ENCODE data around the gene CTNND2.

The CTNND2 gene

DNA sequence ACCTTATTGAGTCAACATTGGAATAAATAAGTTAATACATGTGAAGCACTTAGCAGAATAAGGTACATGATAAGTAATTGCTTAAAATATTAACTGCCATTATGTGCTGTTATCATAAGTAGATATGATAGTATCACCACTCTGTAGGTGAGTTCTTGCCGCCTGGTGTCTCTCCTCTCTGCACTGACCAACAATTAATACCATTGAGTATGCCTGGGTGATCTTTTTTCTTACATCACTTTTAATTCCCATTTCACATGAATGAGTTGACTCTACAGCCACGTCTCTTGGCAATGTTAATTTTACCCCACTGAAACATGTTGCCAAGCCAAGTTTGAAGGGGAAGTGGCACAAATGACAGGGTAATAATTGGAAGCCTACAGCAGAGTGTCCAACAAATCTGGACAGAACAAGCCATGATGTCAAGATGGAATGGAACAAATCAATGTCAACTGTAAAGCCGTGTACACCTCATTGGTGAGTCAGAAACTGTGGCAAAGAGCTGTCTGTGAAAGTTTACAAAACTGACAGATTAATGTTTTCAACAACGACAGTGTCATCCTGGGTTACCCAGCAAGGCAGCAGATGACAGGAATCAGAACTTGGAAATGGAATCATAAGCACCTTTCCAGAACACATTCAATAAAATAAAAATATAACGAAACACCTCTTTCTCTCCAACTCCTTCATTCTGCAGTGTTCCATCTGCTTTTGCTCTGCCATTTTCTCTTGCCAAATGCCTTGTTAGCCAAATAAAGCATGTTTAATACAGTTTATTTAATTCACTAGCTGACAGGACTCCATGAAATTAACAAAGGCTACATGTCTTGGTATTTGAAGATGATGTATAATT, 330.9 kb downstream of the CTNND2 start:
- H3K9ac ChIP-seq (ENCODE audit: insufficient read length, low read depth) = no peak overlapping the region
- H3K27me3 ChIP-seq (ENCODE audit: insufficient read depth, insufficient read length) = no peaks in the 10 kb centered on the region
- no peak for DNase-seq (ENCODE audit: low read depth, low spot score)
- no peaks in the 10 kb centered on the region for H3K36me3 ChIP-seq (ENCODE audit: insufficient read depth, insufficient read length, low read length)
- TF ChIP-seq ZNF274 (IDR thresholded peaks at IDR 0.05; ENCODE audit: low read depth, low read length) (no peak), SUZ12 (IDR thresholded peaks at IDR 0.05; ENCODE audit: extremely low read depth, insufficient read depth, insufficient read length) (no peak), YY1 (IDR thresholded peaks at IDR 0.05; ENCODE audit: insufficient read depth, insufficient read length) (no peak)
- no peaks in the 10 kb centered on the region for H3K4me1 ChIP-seq (ENCODE audit: insufficient read depth, insufficient read length)
- H3K9me3 ChIP-seq (ENCODE audit: insufficient read depth, low read length) = no peaks in the 10 kb centered on the region
- H3K4me3 ChIP-seq (ENCODE audit: insufficient read length, low read depth) = no peak overlapping the region

GRCh38 chr5:11564706-11565105, 339.5 kb downstream of the CTNND2 start:
- Histone ChIP-seq H3K4me3 (ENCODE audit: insufficient read length, low read depth) (no peak overlapping the region), H3K27me3 (ENCODE audit: insufficient read depth, insufficient read length) (no peaks in the 10 kb centered on the region), H3K9ac (ENCODE audit: insufficient read length, low read depth) (no peak overlapping the region), H3K4me1 (ENCODE audit: insufficient read depth, insufficient read length) (no peaks in the 10 kb centered on the region), H3K36me3 (ENCODE audit: insufficient read depth, insufficient read length, low read length) (no peaks in the 10 kb centered on the region), H3K9me3 (ENCODE audit: insufficient read depth, low read length) (no peaks in the 10 kb centered on the region)
- TF ChIP-seq YY1 (IDR thresholded peaks at IDR 0.05; ENCODE audit: insufficient read depth, insufficient read length) (no peak), ZNF274 (IDR thresholded peaks at IDR 0.05; ENCODE audit: low read depth, low read length) (no peak), SUZ12 (IDR thresholded peaks at IDR 0.05; ENCODE audit: extremely low read depth, insufficient read depth, insufficient read length) (no peak)
- no peak for DNase-seq (ENCODE audit: low read depth, low spot score)

- Histone ChIP-seq H3K4me3 (ENCODE audit: insufficient read length, low read depth) (no peak overlapping the region), H3K27me3 (ENCODE audit: insufficient read depth, insufficient read length) (no peaks in the 10 kb centered on the region), H3K36me3 (ENCODE audit: insufficient read depth, insufficient read length, low read length) (no peaks in the 10 kb centered on the region), H3K9ac (ENCODE audit: insufficient read length, low read depth) (no peak overlapping the region), H3K9me3 (ENCODE audit: insufficient read depth, low read length) (no peaks in the 10 kb centered on the region), H3K4me1 (ENCODE audit: insufficient read depth, insufficient read length) (no peaks in the 10 kb centered on the region)
- DNase-seq (ENCODE audit: low read depth, low spot score) = no peak
- TF ChIP-seq YY1 (IDR thresholded peaks at IDR 0.05; ENCODE audit: insufficient read depth, insufficient read length) (no peak), SUZ12 (IDR thresholded peaks at IDR 0.05; ENCODE audit: extremely low read depth, insufficient read depth, insufficient read length) (no peak), ZNF274 (IDR thresholded peaks at IDR 0.05; ENCODE audit: low read depth, low read length) (no peak)
Measured at GRCh38 chr5:11563822-11564221, 340.4 kb downstream of the CTNND2 start.

GRCh38 chr5:11560915-11561697, 343.1 kb downstream of the CTNND2 start:
- Histone ChIP-seq H3K27me3 (ENCODE audit: insufficient read depth, insufficient read length) (no peaks in the 10 kb centered on the region), H3K36me3 (ENCODE audit: insufficient read depth, insufficient read length, low read length) (no peaks in the 10 kb centered on the region), H3K9ac (ENCODE audit: insufficient read length, low read depth) (no peak overlapping the region), H3K9me3 (ENCODE audit: insufficient read depth, low read length) (no peaks in the 10 kb centered on the region), H3K4me1 (ENCODE audit: insufficient read depth, insufficient read length) (no peaks in the 10 kb centered on the region), H3K4me3 (ENCODE audit: insufficient read length, low read depth) (no peak overlapping the region)
- no peak for DNase-seq (ENCODE audit: low read depth, low spot score)
- TF ChIP-seq YY1 (IDR thresholded peaks at IDR 0.05; ENCODE audit: insufficient read depth, insufficient read length) (no peak), ZNF274 (IDR thresholded peaks at IDR 0.05; ENCODE audit: low read depth, low read length) (no peak), SUZ12 (IDR thresholded peaks at IDR 0.05; ENCODE audit: extremely low read depth, insufficient read depth, insufficient read length) (no peak)

GRCh38 chr5:11557063-11557462, 347.2 kb downstream of the CTNND2 start:
- DNase-seq (ENCODE audit: low read depth, low spot score) = no peak
- Histone ChIP-seq H3K36me3 (ENCODE audit: insufficient read depth, insufficient read length, low read length) (no peaks in the 10 kb centered on the region), H3K9me3 (ENCODE audit: insufficient read depth, low read length) (no peaks in the 10 kb centered on the region), H3K4me3 (ENCODE audit: insufficient read length, low read depth) (no peak overlapping the region), H3K27me3 (ENCODE audit: insufficient read depth, insufficient read length) (no peaks in the 10 kb centered on the region), H3K4me1 (ENCODE audit: insufficient read depth, insufficient read length) (no peaks in the 10 kb centered on the region), H3K9ac (ENCODE audit: insufficient read length, low read depth) (no peak overlapping the region)
- TF ChIP-seq ZNF274 (IDR thresholded peaks at IDR 0.05; ENCODE audit: low read depth, low read length) = no peak
- no peak for TF ChIP-seq YY1 (IDR thresholded peaks at IDR 0.05; ENCODE audit: insufficient read depth, insufficient read length)
- TF ChIP-seq SUZ12 (IDR thresholded peaks at IDR 0.05; ENCODE audit: extremely low read depth, insufficient read depth, insufficient read length) = no peak

DNA sequence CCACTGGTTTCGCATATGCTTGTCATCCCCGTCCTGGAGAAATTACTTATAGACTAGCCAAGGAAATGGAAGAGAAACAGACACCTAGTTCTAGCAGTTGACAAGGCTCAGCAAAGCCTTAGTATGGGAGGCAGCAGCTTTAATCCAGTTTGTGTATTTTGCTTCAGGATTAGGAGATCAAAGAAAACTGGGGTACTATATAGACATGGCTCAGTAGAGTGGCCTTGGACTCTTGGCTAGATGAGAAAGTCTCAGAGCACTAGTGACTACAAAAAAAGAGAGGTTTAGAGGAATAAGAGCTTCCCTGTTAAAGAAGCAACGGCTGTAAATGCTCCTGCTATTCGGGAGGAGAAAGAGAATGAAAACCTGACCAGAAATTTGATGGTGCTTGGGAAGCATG, 349.1 kb downstream of the CTNND2 start:
- TF ChIP-seq YY1 (IDR thresholded peaks at IDR 0.05; ENCODE audit: insufficient read depth, insufficient read length) (no peak), SUZ12 (IDR thresholded peaks at IDR 0.05; ENCODE audit: extremely low read depth, insufficient read depth, insufficient read length) (no peak), ZNF274 (IDR thresholded peaks at IDR 0.05; ENCODE audit: low read depth, low read length) (no peak)
- Histone ChIP-seq H3K9ac (ENCODE audit: insufficient read length, low read depth) (no peak overlapping the region), H3K36me3 (ENCODE audit: insufficient read depth, insufficient read length, low read length) (no peaks in the 10 kb centered on the region), H3K9me3 (ENCODE audit: insufficient read depth, low read length) (no peaks in the 10 kb centered on the region), H3K4me3 (ENCODE audit: insufficient read length, low read depth) (no peak overlapping the region), H3K27me3 (ENCODE audit: insufficient read depth, insufficient read length) (no peaks in the 10 kb centered on the region), H3K4me1 (ENCODE audit: insufficient read depth, insufficient read length) (no peaks in the 10 kb centered on the region)
- DNase-seq (ENCODE audit: low read depth, low spot score) = no peak

DNA sequence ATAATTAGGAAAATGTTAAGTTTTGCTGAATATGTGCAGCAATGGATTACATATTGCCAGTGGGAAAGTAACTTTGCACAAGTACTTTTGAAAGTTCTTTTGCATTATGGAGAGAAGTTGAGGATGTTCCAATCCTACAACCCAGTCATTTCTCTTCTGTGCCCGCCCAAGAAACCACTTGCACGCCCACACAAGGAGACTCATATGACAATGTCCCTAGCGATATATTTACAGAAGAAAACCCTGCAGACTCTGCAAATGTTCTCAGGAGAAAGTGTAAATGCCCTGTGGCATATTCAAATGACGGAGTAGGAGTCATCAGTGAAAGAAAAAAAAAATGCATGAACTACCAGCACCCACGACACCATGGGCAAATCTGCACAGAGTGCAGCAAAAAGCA, 356.5 kb downstream of the CTNND2 start:
- H3K4me3 ChIP-seq (ENCODE audit: insufficient read length, low read depth) = no peak overlapping the region
- DNase-seq (ENCODE audit: low read depth, low spot score) = no peak

More for the DNA sequence above, 356.5 kb downstream of the CTNND2 start:
- Histone ChIP-seq H3K9me3 (ENCODE audit: insufficient read depth, low read length) (no peaks in the 10 kb centered on the region), H3K36me3 (ENCODE audit: insufficient read depth, insufficient read length, low read length) (no peaks in the 10 kb centered on the region), H3K9ac (ENCODE audit: insufficient read length, low read depth) (no peak overlapping the region), H3K27me3 (ENCODE audit: insufficient read depth, insufficient read length) (no peaks in the 10 kb centered on the region), H3K4me1 (ENCODE audit: insufficient read depth, insufficient read length) (no peaks in the 10 kb centered on the region)
- no peak for TF ChIP-seq YY1 (IDR thresholded peaks at IDR 0.05; ENCODE audit: insufficient read depth, insufficient read length)
